GM10266 (cell line): Measurements from ENCODE around the gene MB.

ENCODE experiments used
- DNase-seq: peaks from one replicate; pipeline ENCODE4 v3.0.0; 2012; ENCODE audit errors: extremely low spot score
- TF ChIP-seq, protein P1 (sequence below): IDR thresholded peaks from 2 replicates; pipeline ENCODE4 v1.5.1; 2012; ENCODE audit warnings: mild to moderate bottlenecking, low read depth; ENCODE audit not compliant: control insufficient read depth, insufficient read depth; ENCODE audit errors: missing control alignments

The MB gene

GRCh38 chr22:35616043-35616442 is 1.1 kb downstream of the MB start:
- TF ChIP-seq, protein P1, sequence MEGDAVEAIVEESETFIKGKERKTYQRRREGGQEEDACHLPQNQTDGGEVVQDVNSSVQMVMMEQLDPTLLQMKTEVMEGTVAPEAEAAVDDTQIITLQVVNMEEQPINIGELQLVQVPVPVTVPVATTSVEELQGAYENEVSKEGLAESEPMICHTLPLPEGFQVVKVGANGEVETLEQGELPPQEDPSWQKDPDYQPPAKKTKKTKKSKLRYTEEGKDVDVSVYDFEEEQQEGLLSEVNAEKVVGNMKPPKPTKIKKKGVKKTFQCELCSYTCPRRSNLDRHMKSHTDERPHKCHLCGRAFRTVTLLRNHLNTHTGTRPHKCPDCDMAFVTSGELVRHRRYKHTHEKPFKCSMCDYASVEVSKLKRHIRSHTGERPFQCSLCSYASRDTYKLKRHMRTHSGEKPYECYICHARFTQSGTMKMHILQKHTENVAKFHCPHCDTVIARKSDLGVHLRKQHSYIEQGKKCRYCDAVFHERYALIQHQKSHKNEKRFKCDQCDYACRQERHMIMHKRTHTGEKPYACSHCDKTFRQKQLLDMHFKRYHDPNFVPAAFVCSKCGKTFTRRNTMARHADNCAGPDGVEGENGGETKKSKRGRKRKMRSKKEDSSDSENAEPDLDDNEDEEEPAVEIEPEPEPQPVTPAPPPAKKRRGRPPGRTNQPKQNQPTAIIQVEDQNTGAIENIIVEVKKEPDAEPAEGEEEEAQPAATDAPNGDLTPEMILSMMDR: no peak

GRCh38 chr22:35615156-35615555 is 2.0 kb downstream of the MB start:
- TF ChIP-seq, protein P1: no peak
- no peak for DNase-seq

More at GRCh38 chr22:35616043-35616442, 1.1 kb downstream of the MB start:
- DNase-seq: no peak

DNA sequence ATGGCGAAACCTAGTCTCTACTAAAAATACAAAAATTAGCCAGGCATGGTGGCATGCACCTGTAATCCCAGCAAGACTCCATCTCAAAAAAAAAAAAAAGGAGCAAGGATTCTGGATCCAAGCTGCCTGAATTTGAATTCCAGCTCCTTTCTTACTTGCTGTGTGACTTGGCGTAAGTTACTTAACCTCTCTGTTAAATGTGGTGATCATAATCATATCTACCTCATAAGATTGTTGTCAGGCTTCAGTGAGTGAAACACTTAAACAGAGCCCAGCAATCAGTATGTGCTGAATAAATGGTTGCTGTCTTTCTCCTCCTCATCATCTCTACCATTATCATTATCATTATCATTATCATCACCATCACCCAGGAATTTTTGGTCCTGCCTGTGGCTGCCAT is 2.7 kb downstream of the MB start:
- TF ChIP-seq, protein P1: no peak
- no peak for DNase-seq

GRCh38 chr22:35612903-35613302 is 4.2 kb downstream of the MB start:
- TF ChIP-seq, protein P1: no peak
- no peak for DNase-seq

DNA sequence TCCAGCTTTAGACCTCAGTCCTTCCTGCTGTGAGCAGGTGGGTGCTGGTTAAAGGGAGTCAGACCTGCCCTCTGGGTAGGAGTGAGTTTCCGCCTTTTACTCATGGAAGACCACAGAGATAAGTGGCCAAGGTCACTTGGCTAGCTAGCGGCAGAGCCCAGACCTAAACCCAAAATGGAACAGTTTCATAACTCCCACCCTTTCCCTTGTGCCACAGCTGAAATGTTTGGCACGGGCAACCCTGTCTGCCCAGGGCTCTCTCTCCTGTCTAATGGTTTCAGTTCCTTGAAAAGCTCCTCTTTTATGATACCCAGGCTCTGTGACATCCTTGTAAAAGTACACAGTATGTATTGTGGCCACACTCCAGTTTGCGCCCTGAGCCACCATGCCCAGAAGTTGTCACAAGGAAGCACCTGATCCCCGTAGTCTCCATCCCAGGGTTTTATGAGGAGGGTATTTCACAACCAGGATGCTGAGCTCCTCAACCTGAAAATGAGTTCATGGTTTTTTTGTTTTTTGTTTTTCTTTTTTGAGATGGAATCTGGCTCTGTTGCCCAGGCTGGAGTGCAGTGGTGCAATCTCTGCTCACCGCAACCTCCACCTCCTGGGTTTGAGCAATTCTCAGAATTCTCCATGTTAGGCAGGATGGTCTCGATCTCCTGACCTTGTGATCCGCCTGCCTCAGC is 5.1 kb downstream of the MB start:
- DNase-seq: no peak
- TF ChIP-seq, protein P1: no peak

DNA sequence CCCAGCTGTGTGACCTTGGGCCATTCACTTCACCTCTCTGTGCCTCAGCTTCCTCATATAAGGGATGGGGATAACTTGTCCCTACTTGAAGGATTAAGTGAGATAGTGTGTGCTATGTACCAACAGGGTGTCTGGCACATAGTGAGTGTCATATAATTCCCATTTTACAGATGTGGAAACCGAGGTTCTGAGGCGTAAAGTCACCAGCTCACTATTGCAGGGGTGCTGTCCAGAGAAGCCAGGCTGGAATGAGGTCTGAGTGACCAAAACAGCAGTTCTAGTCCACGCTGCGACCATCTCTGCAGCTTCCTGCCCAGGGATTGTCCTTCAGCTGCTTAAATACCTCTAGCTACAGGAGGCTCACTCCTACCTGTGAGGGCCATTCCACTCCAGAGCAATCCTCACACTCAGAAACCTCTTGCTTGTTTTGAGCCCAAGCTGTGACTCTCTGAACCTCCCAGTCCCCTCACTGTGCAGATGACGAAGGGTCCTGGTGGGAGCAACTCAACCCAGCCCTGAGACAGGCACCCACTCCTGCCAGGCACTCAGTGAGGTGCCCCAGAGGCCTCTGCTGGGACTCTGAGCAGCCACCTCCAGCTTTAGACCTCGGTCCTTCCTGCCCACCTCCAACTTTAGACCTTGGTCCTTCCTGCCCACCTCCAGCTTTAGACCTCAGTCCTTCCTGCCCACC is 5.8 kb downstream of the MB start:
- TF ChIP-seq, protein P1: no peak
- no peak for DNase-seq

GRCh38 chr22:35610741-35611140 is 6.4 kb downstream of the MB start:
- no peak for DNase-seq

More at GRCh38 chr22:35610741-35611140, 6.4 kb downstream of the MB start:
- TF ChIP-seq, protein P1: no peak
